Measurements from ENCODE around the gene OR6C65.

The OR6C65 gene

GRCh38 chr12:55446326-55446725, 46.0 kb downstream of the OR6C65 start:
- peak; percentile 67 for DNase-seq (ENCODE audit: low spot score)

GRCh38 chr12:55448825-55449224, 48.5 kb downstream of the OR6C65 start:
- no peak for DNase-seq (ENCODE audit: low spot score)
